Cortex of kidney (tissue), 1 donor: Measurements from ENCODE around the gene DAW1.
"Not testable (repeated sequence)": the region's sequence is repeated elsewhere in the genome, so short reads cannot be mapped to it uniquely, and the experiment has no call there.

Experiments
- DNase-seq: peaks from one replicate; lab custom pipeline; 2025; lab: John Stamatoyannopoulos, UW

Gene DAW1

GRCh38 chr2:227914362-227914761 is 42.9 kb downstream of the DAW1 start:
- no peak for DNase-seq

DNA sequence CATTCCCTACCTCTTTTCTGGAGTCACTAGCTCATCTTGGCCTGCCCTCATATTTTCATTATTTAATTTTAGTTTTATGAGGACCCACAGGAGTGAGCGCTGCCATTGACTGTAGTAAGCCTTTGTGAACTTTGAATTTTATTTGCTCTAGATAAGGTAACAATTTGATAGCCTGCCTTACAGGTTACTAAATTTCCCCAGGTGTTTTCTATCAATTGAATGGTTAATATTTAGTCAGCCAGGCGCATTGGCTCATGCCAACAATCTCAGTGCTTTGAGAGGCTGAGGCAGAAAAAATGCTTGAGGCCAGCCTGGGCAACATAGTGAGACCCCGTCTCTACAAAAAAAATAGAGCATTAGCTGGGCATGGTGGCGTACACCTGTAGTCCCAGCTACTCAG is 50.2 kb downstream of the DAW1 start:
- no peak for DNase-seq

DNA sequence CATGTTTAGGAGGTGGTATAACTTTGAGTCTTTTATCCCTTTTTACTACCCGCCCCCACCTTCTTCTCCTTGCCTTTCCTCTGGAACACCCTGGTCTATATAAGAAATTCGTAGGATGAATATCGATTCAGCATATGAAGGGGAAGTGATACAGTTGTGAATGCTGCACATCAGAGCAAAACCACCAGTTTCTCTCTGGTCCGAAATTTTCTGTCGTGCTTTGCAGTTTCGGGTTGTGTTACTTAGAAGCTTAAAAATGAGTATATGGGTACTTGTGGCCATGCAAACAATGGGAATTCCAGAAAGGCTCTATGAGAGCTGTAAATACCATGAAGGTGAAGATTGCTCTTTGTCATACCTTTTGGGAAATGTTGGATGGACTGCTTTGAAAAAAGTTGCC is 60.6 kb downstream of the DAW1 start:
- DNase-seq, result no peak

DNA sequence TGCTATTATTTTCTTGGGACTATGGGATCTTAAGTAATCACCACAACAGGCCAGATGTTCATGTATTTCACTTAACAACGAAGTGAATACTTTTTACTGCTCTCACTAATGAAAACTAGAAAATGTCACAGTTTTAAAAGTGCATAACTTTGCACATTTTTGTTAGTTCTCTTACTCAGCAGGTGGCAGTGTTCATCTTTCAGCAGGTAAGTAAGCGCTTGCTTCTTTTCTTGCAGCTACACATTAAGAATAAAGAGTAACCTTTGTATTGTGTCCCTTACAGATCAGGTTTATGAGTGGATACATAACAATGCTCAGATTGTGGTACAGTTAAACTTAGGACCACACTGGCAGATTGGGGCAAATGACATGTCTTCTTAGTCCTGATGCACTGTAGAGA is 61.0 kb downstream of the DAW1 start:
- DNase-seq, result no peak

- DNase-seq, result no peak
Observed at GRCh38 chr2:227933884-227934283, 62.5 kb downstream of the DAW1 start.

GRCh38 chr2:227936249-227936648 is 64.8 kb downstream of the DAW1 start:
- not testable (repeated sequence) for DNase-seq

GRCh38 chr2:227939271-227940027 is 68.0 kb downstream of the DAW1 start:
- DNase-seq, result no peak

- DNase-seq, result no peak
Observed at GRCh38 chr2:227942021-227942420, 70.6 kb downstream of the DAW1 start.

DNA sequence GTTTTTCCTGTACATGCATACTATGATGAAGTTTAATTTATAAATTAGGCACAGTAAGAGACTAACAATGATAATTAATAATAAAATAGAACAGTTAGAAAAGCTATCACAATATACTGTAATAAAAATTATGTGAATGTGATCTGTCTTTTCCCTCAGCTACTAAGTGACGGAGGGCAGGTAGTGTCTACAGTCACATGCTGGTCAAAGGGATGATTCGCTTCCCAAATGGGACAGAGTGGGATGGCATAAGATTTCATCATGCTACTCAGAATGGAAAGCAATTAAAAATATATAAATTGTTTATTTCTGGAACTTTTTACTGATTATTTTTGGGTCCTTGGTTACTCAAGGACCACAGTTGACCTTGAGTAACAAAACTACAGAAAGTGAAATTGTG is 71.5 kb downstream of the DAW1 start:
- DNase-seq, result no peak

GRCh38 chr2:227960317-227960716 is 88.9 kb downstream of the DAW1 start:
- no peak for DNase-seq

DNA sequence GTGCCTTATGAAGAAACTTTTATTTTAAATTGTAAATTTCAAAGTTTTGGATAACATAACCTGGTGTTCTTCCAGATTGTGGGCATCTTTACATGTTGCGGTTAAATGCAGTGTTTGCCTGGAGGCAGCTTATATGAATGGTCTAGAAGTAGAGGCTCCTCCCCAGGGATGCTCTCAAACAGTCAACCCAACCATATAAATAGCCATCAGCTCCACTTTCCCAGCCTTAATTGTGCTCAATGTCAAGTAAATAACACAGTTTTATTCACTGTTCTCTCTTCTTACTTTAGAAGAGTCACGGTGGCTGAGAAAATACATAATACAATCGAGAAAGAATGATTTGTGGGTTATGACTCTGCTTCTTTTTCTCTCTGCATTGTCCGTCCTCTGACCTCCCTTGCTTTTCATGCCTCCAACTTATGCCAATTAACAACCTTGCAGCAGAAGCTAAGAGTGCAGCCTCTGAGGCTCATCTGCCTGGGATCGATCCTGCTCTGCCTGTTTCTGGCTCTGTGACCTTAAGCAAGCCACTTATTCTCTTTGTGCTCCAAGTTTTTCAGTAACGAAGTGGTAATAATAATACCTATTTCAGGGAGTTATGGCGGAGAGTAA is 100.3 kb downstream of the DAW1 start:
- no peak for DNase-seq

- DNase-seq, result no peak
Observed at GRCh38 chr2:227973241-227973640, 101.8 kb downstream of the DAW1 start.
